Fibroblast of skin of left quadriceps (primary cell): ENCODE measurements around the gene CPED1.
"Not testable (repeated sequence)": the region's sequence is repeated elsewhere in the genome, so short reads cannot be mapped to it uniquely, and the experiment has no call there.

Experiments used
- DNase-seq, 2 experiments: peaks; one replicate each; pipeline ENCODE4 v3.0.0-alpha.2; 2013; ENCODE audit warnings: low read depth in 2 of 2

The CPED1 gene

GRCh38 chr7:121279060-121279620 lies 290.6 kb downstream of the CPED1 start:
- DNase-seq, result no peak

GRCh38 chr7:121279822-121280221 lies 291.3 kb downstream of the CPED1 start:
- no peak for DNase-seq

DNA sequence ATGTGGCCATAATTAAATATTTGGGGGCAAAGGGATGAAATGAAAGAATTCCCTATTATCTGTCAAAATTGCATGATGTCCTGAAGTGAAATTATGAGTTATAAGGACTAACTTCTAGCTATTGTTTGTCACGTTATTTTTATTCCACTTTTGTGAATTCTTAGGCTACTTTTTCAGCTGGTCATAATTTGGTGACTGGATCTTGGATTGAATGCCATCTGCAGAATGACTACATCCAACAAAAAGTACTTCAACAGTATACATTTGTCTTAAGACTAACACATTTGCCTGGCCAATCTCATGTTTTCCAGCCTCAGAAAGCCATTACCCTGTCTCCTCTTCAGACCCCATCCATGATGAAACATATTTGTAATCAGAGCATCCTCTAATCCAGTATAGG lies 292.1 kb downstream of the CPED1 start:
- DNase-seq, result no peak

DNA sequence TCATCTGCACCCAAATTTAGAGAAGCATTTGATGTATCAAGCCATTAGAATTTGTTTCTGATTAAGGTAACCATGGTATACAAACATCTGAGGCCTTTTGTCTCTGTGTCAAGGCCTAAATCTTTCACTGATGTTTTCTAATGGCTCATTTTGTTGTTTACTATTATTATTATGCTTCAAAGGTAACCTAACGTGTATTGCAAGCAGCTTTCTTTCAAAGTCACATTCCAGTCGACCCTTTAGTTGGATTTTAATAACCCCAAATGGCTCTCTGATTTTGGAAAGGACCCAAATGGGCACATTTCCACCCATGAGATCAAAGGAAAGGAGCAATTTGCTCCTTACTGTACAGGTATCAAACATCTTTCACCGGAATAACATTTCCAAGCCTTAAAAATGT lies 293.6 kb downstream of the CPED1 start:
- no peak for DNase-seq

GRCh38 chr7:121285066-121285667 lies 296.7 kb downstream of the CPED1 start:
- DNase-seq, result no peak

DNA sequence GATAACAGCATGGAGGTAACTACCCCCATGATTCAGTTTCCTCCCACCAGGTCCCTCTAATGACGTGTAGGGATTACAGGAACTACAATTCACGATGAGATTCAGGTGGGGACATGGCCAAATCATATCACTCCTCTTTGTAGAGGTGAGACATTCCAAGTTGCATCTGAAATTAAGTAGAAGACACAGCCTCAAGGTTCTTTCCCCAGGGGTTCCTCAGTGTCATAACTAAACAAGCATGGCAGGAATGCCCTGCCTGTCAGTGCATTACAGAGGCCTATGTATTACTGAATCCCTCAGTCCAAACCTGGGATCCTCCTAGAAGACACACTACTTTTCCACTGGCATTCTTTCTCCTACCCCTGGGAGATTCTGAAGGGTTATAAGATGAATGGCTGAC lies 297.7 kb downstream of the CPED1 start:
- no peak for DNase-seq

GRCh38 chr7:121286742-121287734 lies 298.5 kb downstream of the CPED1 start:
- no peak for DNase-seq

- peak; percentile 73 to 76 for DNase-seq
Measured at GRCh38 chr7:121288894-121289293, 300.4 kb downstream of the CPED1 start.

DNA sequence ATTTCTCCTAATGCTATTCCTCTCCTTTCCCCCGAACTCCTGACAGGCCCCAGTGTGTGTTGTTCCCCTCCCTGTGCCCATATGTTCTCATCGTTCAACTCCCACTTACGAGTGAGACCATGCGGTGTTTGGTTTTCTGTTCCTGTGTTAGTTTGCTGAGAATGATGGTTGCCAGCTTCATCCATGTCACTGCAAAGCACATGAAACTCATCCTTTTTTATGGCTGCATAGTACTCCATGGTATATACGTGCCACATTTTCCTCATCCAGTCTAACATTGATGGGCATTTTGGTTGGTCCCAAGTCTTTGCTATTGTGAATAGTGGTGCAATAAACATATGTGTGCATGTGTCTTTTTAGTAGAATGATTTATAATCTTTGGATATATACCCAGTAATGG lies 301.4 kb downstream of the CPED1 start:
- DNase-seq, result not testable (repeated sequence)

DNA sequence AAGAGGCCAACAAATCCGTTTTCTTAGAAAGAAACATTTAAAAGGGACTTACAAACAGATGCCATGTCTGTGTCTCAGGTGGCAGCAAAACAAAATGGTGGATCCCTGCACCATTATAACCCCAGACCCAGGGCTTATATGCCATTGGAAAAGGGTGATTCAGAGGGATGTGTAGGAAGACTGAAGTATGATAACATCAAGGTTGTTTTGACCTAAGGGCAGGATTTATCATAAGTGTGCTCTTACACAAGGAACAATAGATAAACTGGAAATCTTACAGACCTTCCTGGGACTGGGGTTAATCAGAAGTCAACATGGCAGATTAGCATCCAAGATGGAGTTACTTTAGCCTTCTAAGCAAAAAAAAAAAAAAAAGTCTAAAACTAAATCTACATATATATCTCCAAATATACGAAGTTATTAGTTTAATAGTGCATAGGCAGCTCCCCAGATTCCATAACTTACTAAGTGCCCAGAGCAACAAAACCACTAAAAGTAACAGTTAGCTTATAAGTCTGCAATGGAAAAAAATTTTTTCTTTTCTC lies 306.0 kb downstream of the CPED1 start:
- no peak for DNase-seq

DNA sequence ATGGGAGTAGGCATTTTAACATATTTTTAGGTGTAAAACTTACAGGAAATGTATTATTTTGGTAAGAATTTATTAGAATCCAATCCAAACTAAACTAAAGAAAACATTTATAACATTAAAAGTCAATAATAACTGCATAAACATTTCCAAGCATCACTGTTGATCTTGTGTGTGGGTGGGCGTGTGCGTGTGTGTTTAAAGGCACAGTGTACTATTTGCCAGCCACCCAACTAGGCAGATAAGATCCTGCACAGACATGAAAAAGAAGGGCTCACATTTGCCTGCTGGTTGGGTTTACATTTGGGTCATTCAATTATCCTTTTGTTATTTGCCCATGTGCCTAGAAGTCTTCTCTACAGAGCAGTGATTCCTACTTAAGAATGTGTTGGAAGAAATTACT lies 309.3 kb downstream of the CPED1 start:
- no peak for DNase-seq

GRCh38 chr7:121298831-121299239 lies 310.3 kb downstream of the CPED1 start:
- no peak for DNase-seq

DNA sequence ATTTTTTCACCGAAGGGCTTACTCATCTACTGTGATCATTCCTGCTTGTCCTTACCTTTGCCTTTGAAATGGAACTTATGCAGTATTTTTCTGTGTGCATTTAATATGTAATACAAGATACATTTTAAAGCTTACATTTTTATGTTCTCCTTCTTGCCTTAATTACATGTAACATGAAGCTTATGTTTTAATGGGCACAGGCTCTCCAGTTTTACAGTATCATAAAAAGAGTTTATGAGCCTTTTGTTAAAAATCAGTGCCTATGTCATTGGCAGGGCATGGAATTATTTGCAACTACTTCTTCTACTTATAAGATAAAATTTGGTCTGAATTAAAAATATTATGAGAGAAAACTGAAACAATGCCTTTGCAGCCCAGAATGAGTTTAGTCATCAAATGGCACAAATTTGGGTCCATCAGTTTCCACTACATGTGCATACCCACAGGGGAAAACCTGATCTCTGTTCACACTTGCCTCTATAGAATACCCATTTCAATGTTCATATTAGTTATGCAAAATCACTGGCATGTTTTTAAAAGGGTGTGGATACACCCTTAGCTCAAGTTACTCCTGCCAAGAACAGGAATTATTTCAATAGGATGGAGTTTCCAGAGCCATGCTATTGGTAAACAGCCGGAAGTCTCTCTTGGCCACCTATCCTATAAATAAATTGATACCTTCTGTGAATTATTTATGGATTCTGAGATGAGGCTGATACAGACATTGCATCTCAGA lies 312.3 kb downstream of the CPED1 start:
- DNase-seq, result no peak

GRCh38 chr7:121301446-121302213 lies 313.1 kb downstream of the CPED1 start:
- DNase-seq, result no peak

DNA sequence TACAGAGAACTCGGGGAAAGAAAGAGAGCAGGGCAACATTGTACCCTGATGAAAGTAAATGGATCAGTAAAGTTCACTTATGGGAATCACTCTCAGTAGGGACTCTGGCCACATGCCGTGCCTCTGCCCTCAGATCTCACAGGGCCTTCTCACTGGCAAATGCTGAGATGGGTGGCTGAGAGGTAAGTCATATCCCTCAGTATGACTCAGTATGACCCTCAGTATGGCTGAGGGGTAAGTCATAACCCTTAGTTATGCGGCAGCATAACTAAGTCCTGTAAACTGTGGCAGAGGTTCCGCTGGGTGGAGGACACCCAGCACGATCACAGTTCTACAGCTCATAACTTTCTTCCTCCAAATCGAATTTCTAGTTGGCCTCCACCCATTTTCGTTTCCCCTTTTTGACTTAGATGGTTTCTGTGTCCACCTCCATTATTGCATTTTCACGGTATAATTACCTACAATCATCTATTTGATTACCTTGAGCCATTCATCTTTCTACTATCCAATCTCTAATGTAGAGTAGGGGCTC lies 313.8 kb downstream of the CPED1 start:
- no peak for DNase-seq

DNA sequence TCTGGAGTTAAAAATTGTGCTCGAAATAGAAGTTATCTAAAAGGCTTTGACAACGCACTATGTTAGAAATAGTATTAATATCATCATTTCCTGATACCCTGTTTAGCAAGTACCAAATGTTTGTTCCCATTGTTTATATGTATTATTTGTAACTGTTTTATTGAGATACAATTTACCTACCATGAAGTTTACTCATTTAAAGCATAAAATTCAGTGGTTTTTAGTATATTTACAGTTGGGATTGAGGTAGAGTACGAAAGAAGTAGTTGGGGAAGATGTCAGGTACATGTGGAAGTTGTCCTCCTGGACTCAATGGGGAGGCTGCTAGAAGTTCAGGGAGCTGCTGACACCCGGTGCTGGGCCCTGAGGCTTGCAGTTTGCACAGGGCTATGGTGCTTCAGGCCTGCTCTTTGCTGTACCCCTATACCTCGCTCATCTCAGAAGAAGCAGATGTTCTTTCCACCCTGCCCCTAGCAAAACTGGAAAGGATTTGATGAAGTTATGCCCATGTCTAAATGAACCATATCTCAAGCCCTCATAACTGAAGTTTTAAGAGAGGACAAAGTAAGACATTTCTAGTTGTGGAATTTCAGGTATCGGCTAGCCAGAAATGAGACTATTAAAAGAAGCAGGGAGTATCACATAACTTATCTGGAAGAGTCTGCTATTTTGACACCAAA lies 315.1 kb downstream of the CPED1 start:
- no peak for DNase-seq

- peak; percentile 62 to 63 for DNase-seq
Measured at GRCh38 chr7:121304102-121304658, 315.7 kb downstream of the CPED1 start.

- no peak for DNase-seq
Measured at GRCh38 chr7:121305109-121305508, 316.6 kb downstream of the CPED1 start.

DNA sequence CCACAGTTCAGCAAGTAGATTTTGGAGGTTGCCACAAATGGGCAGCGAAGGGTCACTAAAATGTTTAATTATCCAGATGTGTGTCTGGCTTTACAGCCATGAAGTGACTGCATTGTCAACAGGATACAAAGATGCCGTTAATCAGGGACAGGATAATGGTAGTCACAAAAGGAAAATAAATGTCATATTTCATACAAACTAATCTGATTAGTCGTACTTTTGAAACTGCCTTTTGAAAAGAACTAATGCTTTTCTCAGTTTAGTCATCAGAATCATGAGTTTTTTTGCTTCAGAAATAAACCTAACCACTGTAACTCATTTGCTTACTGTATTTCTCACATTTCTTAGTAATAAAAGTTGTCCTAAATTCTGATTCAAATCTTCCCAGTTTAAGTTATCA lies 318.1 kb downstream of the CPED1 start:
- no peak for DNase-seq
